D721Med (cell line): ENCODE measurements around the gene FAS.
A peak's percentile ranks its signal among the peaks of the same experiment; 100 is the strongest.
"Not testable (repeated sequence)": the region's sequence is repeated elsewhere in the genome, so short reads cannot be mapped to it uniquely, and the experiment has no call there.

Source experiments
- DNase-seq: peaks from one replicate; pipeline ENCODE4 v3.0.0; 2011; ENCODE audit warnings: low spot score; ENCODE audit not compliant: insufficient read length
- FAIRE-seq: peaks from 2 replicates; lab custom pipeline; 2011; peaks lifted over from hg19 to GRCh38; lab: Jason Lieb, UNC
- CTCF ChIP-seq: IDR thresholded peaks from 2 replicates; pipeline ENCODE4 v1.5.1; 2012; ENCODE audit warnings: mild to moderate bottlenecking, control low read depth; ENCODE audit not compliant: insufficient read depth; ENCODE audit errors: missing control alignments

Gene FAS

GRCh38 chr10:89019569-89020327 lies 29.1 kb downstream of the FAS start:
- no peak for DNase-seq
- FAIRE-seq: no peak
- no peak for TF ChIP-seq CTCF

- DNase-seq, FAIRE-seq: not testable (repeated sequence)
These were observed 30.9 kb downstream of the FAS start for GRCh38 chr10:89021526-89021925.

GRCh38 chr10:89022734-89023133 lies 32.1 kb downstream of the FAS start:
- DNase-seq (no peak), FAIRE-seq (no peak)
- TF ChIP-seq CTCF: no peak

- no peak for TF ChIP-seq CTCF
- no peak for DNase-seq
- no peak for FAIRE-seq
These were observed 34.9 kb downstream of the FAS start for GRCh38 chr10:89025453-89025852.

GRCh38 chr10:89029181-89029580 lies 38.6 kb downstream of the FAS start:
- FAIRE-seq: no peak
- no peak for TF ChIP-seq CTCF

GRCh38 chr10:89029785-89030437 lies 39.3 kb downstream of the FAS start:
- peak; percentile 66 for FAIRE-seq
- peak; percentile 82 for TF ChIP-seq CTCF
- no peak for DNase-seq

More at GRCh38 chr10:89029181-89029580, 38.6 kb downstream of the FAS start:
- DNase-seq: no peak

GRCh38 chr10:89030791-89031190 lies 40.2 kb downstream of the FAS start:
- DNase-seq (no peak), FAIRE-seq (no peak)
- no peak for TF ChIP-seq CTCF
